Measurements from ENCODE around the gene MAEA. TPM values are rescaled to one million over a fixed set of nuclear protein-coding genes. Genes with fewer than 3 reads are reported as not detected.
A peak's percentile ranks its signal among the peaks of the same experiment; 100 is the strongest.

Gene MAEA
- total and polyA plus RNA-seq, 9 of the 15 experiments (the other 6 are each of a cell fraction or from before 2014, with no cell fraction given), result 2.1 to 86.5 (median 45.0) TPM

DNA sequence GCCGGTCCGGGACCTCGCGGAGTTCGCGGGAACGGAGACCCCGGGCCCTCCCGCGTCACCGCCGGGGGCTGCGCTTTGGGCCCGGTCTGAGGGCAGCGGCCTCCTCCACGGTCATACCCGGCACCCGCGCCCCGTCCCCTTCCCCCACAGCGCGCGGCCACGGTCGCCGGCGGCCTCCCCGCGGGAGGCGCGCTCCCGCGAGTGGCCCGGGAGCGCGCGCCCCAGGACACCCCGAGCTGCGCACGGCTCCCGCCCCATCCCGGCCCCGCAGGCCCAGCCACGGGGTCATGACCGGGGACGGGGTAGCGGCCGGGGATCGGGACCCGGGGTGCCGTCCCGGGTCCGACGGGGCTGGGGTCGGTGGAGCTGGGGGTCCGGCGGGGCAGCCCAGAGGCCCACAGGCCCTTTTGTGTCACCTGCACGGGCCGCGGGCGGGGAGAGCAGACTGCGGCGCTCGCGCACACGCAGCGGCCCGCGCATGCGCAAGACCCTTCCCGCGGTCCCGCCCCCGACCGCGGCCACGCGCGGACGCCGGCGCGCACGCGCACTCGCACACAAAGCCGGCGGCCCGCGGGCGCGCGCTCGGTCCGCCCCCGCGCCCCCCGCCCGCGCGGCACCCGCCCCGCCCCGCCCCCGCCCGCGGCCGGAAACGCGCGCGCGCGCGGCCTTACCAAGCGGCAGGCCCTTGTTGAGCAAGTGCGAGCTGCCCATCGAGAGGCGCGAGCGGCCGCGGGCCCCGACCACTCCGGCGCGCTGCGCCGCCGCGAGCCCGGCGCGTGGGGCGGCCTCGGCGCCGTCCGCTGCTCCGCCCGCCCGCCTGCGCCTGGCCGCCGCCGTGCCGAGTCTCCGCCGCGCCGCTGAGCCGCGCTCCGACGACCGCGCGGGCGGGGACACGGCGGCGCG lies 41.2 kb upstream of the MAEA start, which contains the start of gene CTBP1 (continued):
- TF ChIP-seq, protein P1, sequence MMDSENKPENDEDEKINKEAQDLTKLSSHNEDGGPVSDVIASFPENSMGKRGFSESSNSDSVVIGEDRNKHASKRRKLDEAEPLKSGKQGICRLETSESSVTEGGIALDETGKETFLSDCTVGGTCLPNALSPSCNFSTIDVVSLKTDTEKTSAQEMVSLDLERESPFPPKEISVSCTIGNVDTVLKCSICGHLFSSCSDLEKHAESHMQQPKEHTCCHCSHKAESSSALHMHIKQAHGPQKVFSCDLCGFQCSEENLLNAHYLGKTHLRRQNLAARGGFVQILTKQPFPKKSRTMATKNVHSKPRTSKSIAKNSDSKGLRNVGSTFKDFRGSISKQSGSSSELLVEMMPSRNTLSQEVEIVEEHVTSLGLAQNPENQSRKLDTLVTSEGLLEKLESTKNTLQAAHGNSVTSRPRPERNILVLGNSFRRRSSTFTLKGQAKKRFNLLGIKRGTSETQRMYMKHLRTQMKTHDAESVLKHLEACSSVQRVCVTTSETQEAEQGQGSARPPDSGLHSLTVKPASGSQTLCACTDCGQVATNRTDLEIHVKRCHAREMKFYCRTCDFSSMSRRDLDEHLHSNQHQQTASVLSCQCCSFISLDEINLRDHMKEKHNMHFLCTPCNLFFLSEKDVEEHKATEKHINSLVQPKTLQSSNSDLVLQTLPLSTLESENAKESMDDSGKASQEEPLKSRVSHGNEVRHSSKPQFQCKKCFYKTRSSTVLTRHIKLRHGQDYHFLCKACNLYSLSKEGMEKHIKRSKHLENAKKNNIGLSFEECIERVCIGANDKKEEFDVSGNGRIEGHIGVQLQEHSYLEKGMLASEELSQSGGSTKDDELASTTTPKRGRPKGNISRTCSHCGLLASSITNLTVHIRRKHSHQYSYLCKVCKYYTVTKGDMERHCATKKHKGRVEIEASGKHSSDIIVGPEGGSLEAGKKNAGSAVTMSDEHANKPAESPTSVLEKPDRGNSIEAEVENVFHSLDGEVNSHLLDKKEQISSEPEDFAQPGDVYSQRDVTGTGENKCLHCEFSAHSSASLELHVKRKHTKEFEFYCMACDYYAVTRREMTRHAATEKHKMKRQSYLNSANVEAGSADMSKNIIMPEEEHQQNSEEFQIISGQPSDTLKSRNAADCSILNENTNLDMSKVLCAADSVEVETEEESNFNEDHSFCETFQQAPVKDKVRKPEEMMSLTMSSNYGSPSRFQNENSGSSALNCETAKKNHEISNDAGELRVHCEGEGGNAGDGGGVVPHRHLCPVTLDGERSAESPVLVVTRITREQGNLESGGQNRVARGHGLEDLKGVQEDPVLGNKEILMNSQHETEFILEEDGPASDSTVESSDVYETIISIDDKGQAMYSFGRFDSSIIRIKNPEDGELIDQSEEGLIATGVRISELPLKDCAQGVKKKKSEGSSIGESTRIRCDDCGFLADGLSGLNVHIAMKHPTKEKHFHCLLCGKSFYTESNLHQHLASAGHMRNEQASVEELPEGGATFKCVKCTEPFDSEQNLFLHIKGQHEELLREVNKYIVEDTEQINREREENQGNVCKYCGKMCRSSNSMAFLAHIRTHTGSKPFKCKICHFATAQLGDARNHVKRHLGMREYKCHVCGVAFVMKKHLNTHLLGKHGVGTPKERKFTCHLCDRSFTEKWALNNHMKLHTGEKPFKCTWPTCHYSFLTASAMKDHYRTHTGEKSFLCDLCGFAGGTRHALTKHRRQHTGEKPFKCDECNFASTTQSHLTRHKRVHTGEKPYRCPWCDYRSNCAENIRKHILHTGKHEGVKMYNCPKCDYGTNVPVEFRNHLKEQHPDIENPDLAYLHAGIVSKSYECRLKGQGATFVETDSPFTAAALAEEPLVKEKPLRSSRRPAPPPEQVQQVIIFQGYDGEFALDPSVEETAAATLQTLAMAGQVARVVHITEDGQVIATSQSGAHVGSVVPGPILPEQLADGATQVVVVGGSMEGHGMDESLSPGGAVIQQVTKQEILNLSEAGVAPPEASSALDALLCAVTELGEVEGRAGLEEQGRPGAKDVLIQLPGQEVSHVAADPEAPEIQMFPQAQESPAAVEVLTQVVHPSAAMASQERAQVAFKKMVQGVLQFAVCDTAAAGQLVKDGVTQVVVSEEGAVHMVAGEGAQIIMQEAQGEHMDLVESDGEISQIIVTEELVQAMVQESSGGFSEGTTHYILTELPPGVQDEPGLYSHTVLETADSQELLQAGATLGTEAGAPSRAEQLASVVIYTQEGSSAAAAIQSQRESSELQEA (IDR thresholded peaks at IDR 0.05; ENCODE audit: low read depth), result no peak
- TF ChIP-seq ZNF175 (CRISPR knock-in tag; IDR thresholded peaks at IDR 0.05; ENCODE audit: low read depth) (peak; percentile 81), ZBTB8A (IDR thresholded peaks at IDR 0.05; ENCODE audit: partially characterized antibody) (no peak), RFX5 (IDR thresholded peaks at IDR 0.05; ENCODE audit: low read depth, low read length) (no peak), PYGO2 (tag; IDR thresholded peaks at IDR 0.05) (no peak), ZNF263 (CRISPR knock-in tag; IDR thresholded peaks at IDR 0.05; ENCODE audit: borderline replicate concordance) (peak; percentile 4; the same call in 1 of the 2 replicates), BHLHE40 (IDR thresholded peaks at IDR 0.05; ENCODE audit: low read length) (peak; percentile 62)
- TF ChIP-seq, protein P2, sequence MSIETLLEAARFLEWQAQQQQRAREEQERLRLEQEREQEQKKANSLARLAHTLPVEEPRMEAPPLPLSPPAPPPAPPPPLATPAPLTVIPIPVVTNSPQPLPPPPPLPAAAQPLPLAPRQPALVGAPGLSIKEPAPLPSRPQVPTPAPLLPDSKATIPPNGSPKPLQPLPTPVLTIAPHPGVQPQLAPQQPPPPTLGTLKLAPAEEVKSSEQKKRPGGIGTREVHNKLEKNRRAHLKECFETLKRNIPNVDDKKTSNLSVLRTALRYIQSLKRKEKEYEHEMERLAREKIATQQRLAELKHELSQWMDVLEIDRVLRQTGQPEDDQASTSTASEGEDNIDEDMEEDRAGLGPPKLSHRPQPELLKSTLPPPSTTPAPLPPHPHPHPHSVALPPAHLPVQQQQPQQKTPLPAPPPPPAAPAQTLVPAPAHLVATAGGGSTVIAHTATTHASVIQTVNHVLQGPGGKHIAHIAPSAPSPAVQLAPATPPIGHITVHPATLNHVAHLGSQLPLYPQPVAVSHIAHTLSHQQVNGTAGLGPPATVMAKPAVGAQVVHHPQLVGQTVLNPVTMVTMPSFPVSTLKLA (conservative IDR thresholded peaks at IDR 0.05), result 0 out of 4 replicates have a peak, but pooled peaks of 1 of the 2 experiments have one; percentile 32
